HepG2 (cell line): ENCODE data around the gene MEAF6. TPM values are rescaled to one million over a fixed set of nuclear protein-coding genes. Genes with fewer than 3 reads are reported as not detected.

ENCODE experiments used
- ATAC-seq: fragments of 200-7000 bp; cut with Tn5 transposase; 3 replicates; pipeline ENCODE4 v1.9.1; 2020; ENCODE audit warnings: mild to moderate bottlenecking, moderate library complexity
- BruUV-seq: library from RNA; stranded (reverse); fragments of 400-500 nt; replicated peaks from 2 replicates; lab custom pipeline; 2021; lab: Mats Ljungman, UMichigan
- CTCF ChIA-PET: fragments of 300-600 bp; formaldehyde crosslinking; extraction: SDS; loops from one replicate; lab custom pipeline; 2021; ENCODE audit warnings: low total read pairs, inconsistent platforms, low intra/inter-chr PET ratio; lab: Yijun Ruan, JAX
- POLR2A ChIA-PET: fragments of 350-600 bp; sonication (Branson Sonifier 250); formaldehyde crosslinking; loops from one replicate; lab custom pipeline; 2020; ENCODE audit warnings: antibody characterized with exemption, inconsistent platforms; lab: Yijun Ruan, JAX
- DNase-seq: peaks from one replicate; pipeline ENCODE4 v3.0.0-alpha.2; 2015; ENCODE audit warnings: low spot score
- FAIRE-seq: peaks from 3 replicates; lab custom pipeline; 2011; peaks lifted over from hg19 to GRCh38; lab: Jason Lieb, UNC
- H2AFZ ChIP-seq: one replicate; pipeline ENCODE4 v1.6.1; 2011; ENCODE audit warnings: low read length, inconsistent platforms
- H3K27ac ChIP-seq: fragments of 300-600 bp; 3 replicates; pipeline ENCODE4 v1.8.0; 2011; ENCODE audit warnings: mixed run types, mild to moderate bottlenecking, mixed read lengths, low read length, inconsistent platforms; ENCODE audit not compliant: insufficient read depth; ENCODE audit errors: extremely low read length
- H3K27me3 ChIP-seq, 2 experiments: fragments of 200-600 bp in 1 of 2; 2 replicates in 1 of 2; 3 replicates in 1 of 2; pipeline versions ENCODE4 v1.6.0 to v1.8.0; 2011; ENCODE audit warnings: low read length in 2 of 2, mild to moderate bottlenecking in 2 of 2, moderate library complexity in 2 of 2, inconsistent platforms in 1 of 2; ENCODE audit not compliant: insufficient read depth in 2 of 2, control insufficient read depth in 1 of 2
- H3K36me3 ChIP-seq, 2 experiments: fragments of 200-600 bp in 1 of 2; replicated peaks in 1 of 2; 2 replicates in 1 of 2; 3 replicates in 1 of 2; pipeline versions ENCODE4 v1.5.1 to v1.8.0; 2011; ENCODE audit warnings: low read length in 2 of 2, inconsistent platforms in 1 of 2; ENCODE audit not compliant: insufficient read depth in 2 of 2, control insufficient read depth in 1 of 2
- H3K4me1 ChIP-seq: 2 replicates; pipeline ENCODE4 v1.5.1; 2012; ENCODE audit warnings: low read length, inconsistent platforms; ENCODE audit not compliant: insufficient read depth
- H3K4me2 ChIP-seq: 2 replicates; pipeline ENCODE4 v1.6.0; 2011; ENCODE audit warnings: low read depth, low read length, inconsistent platforms
- H3K4me3 ChIP-seq, 3 experiments: fragments of 200-600 bp in 1 of 3; sonication (generic), shearing (Covaris generic) in 1 of 3; replicated peaks in 1 of 3; 2 replicates each; pipeline ENCODE4 v1.5.1; 2011 to 2016; ENCODE audit warnings: low read length in 3 of 3, inconsistent platforms in 2 of 3, low read depth in 2 of 3, mild to moderate bottlenecking in 2 of 3, control low read depth in 1 of 3, mixed read lengths in 1 of 3; ENCODE audit not compliant: insufficient read depth in 1 of 3
- H3K79me2 ChIP-seq: one replicate; pipeline ENCODE4 v1.6.1; 2011; ENCODE audit warnings: low read length, inconsistent platforms; ENCODE audit not compliant: insufficient read depth
- H3K9ac ChIP-seq: 2 replicates; pipeline ENCODE4 v1.6.0; 2011; ENCODE audit warnings: mild to moderate bottlenecking, low read depth, low read length, inconsistent platforms; ENCODE audit not compliant: insufficient read depth
- H3K9me3 ChIP-seq: 2 replicates; pipeline ENCODE4 v1.5.1; 2012; ENCODE audit warnings: mild to moderate bottlenecking, low read length
- H4K20me1 ChIP-seq: 2 replicates; pipeline ENCODE4 v1.6.0; 2011; ENCODE audit warnings: inconsistent platforms, mild to moderate bottlenecking, low read length, moderate library complexity; ENCODE audit not compliant: insufficient read depth
- ASH2L ChIP-seq: fragments of 300-600, 200-600 bp; sonication (generic); IDR thresholded peaks from 2 replicates; pipeline ENCODE4 v1.7.0; 2017; ENCODE audit warnings: low read depth, mild to moderate bottlenecking, moderate library complexity, mixed read lengths, low read length; ENCODE audit not compliant: insufficient read length
- HIVEP1 ChIP-seq: sonication (generic); formaldehyde crosslinking; IDR thresholded peaks from 2 replicates; pipeline ENCODE4 v1.4.0; 2020; ENCODE audit warnings: mild to moderate bottlenecking, missing genetic modification reagents
- JUNB ChIP-seq: sonication (generic); formaldehyde crosslinking; IDR thresholded peaks from 2 replicates; pipeline ENCODE4 v1.8.0; 2022; ENCODE audit warnings: missing genetic modification reagents, mild to moderate bottlenecking, borderline replicate concordance
- KAT8 ChIP-seq: IDR thresholded peaks from 2 replicates; pipeline ENCODE4 v1.6.1; 2016; ENCODE audit warnings: missing genetic modification reagents, missing compliant biosample characterization
- KMT2A ChIP-seq: sonication (generic); formaldehyde crosslinking; IDR thresholded peaks from 2 replicates; pipeline ENCODE4 v1.4.0; 2020; ENCODE audit warnings: missing genetic modification reagents
- RNF2 ChIP-seq: fragments of 450-650 bp; conservative IDR thresholded peaks from 2 replicates; pipeline ENCODE4 v1.6.1; 2016; ENCODE audit warnings: low read depth
- ZBTB42 ChIP-seq: sonication (generic); formaldehyde crosslinking; IDR thresholded peaks from 2 replicates; pipeline ENCODE4 v1.5.0; 2020; ENCODE audit warnings: mild to moderate bottlenecking, missing genetic modification reagents
- ZNF180 ChIP-seq: sonication (generic); formaldehyde crosslinking; IDR thresholded peaks from 2 replicates; pipeline ENCODE4 v1.4.0; 2020; ENCODE audit warnings: low read depth, missing genetic modification reagents, borderline replicate concordance
- WGBS: methylation state at CpG from one replicate; pipeline ENCODE4 v1.1.6; 2017; ENCODE audit warnings: low lambda C conversion rate; 5-methylcytosine and 5-hydroxymethylcytosine counted together
- in situ Hi-C: cut with HindIII; loops from 2 replicates; pipeline ENCODE4 v1.10.0; 2017; ENCODE audit warnings: low pct_unique_long_range_greater_than_20kb; ENCODE audit not compliant: extremely low pct_ligation_motif_present
- intact Hi-C: fragments of 100-400 bp; cut with micrococcal nuclease; formaldehyde crosslinking; loops from one replicate; pipeline ENCODE4 v1.10.0; 2022; ENCODE audit not compliant: unreplicated experiment
- polyA plus RNA-seq, 8 experiments: library from polyadenylated mRNA; depleted of rRNA in 3 of 8; stranded (reverse) in 7 of 8; unstranded in 1 of 8; fragments of >200 nt; fragmentation: Illumina TruSeq in 4 of 8; extraction: Trizol in 4 of 8; gene quantifications; 2 replicates each; pipeline versions ENCODE4 v1.2.1 to v1.2.3, GENCODE V29; 2011 to 2016; ENCODE audit warnings: low read depth in 4 of 8, missing spikeins in 1 of 8, mixed read lengths in 1 of 8; ENCODE audit not compliant: insufficient read depth in 1 of 8
- total RNA-seq, 5 experiments: library from RNA; depleted of rRNA; stranded (reverse); fragments of >200 nt; fragmentation: Illumina TruSeq; extraction: Trizol; gene quantifications; 2 replicates each; pipeline ENCODE4 v1.2.3, GENCODE V29; 2016; ENCODE audit warnings: low read depth in 1 of 5
- TF ChIP-seq, protein P1 (sequence below): sonication (generic); formaldehyde crosslinking; IDR thresholded peaks from 2 replicates; pipeline ENCODE4 v1.8.0; 2022; ENCODE audit warnings: mild to moderate bottlenecking, missing genetic modification reagents
- TF ChIP-seq, protein P2 (sequence below): sonication (generic); formaldehyde crosslinking; IDR thresholded peaks from 2 replicates; pipeline ENCODE4 v1.4.0; 2020; ENCODE audit warnings: missing genetic modification reagents, low read depth, mild to moderate bottlenecking, borderline replicate concordance
- TF ChIP-seq, protein P3 (sequence below): sonication (generic); formaldehyde crosslinking; IDR thresholded peaks from 2 replicates; pipeline ENCODE4 v1.4.0; 2020; ENCODE audit warnings: low read depth, mild to moderate bottlenecking, missing genetic modification reagents

The MEAF6 gene
- total and polyA plus RNA-seq, 2 of the 13 experiments (the other 11 are each of a cell fraction or from before 2014, with no cell fraction given): 29.5 to 45.6 TPM

DNA sequence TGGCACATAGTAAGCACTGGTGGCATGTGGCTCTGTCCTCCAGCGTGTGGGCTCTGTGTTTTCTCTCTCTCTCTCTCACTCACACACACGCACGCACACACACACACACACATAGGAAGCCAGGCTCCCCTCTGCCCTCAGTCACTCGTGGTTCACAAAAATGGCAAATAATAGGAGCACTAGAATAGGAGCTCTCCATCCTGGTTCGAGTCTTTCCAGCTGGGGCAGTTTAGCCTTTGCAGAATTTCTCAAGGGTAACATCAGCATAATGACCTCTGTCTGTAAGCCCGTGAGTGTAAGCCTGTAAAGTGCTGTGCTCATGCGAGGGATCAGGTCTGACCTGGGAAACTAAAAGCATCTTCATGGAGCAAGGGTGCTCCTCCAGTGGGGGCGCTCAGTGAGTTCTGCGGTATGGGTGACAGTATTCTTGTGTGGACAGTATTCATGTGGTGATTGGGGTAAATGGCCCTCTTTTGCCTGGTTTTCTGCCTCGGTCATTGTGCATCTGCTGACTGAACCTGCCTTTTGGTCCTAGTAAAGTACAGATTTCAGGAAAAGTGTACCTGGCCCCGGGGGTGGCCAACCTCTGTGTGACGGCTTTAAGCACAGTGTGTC is 41.0 kb downstream of the MEAF6 start (continued):
- TF ChIP-seq, protein P1, sequence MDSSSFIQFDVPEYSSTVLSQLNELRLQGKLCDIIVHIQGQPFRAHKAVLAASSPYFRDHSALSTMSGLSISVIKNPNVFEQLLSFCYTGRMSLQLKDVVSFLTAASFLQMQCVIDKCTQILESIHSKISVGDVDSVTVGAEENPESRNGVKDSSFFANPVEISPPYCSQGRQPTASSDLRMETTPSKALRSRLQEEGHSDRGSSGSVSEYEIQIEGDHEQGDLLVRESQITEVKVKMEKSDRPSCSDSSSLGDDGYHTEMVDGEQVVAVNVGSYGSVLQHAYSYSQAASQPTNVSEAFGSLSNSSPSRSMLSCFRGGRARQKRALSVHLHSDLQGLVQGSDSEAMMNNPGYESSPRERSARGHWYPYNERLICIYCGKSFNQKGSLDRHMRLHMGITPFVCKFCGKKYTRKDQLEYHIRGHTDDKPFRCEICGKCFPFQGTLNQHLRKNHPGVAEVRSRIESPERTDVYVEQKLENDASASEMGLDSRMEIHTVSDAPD (CRISPR knock-in tag): peak; percentile 58; the same call in 1 of the 2 replicates
- TF ChIP-seq, protein P2, sequence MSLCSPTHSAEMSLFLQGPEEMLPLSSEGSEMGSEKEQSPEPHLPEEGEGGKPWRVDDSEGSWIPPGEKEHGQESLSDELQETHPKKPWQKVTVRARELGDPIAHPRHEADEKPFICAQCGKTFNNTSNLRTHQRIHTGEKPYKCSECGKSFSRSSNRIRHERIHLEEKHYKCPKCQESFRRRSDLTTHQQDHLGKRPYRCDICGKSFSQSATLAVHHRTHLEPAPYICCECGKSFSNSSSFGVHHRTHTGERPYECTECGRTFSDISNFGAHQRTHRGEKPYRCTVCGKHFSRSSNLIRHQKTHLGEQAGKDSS (CRISPR knock-in tag): peak; percentile 70; the same call in 1 of the 2 replicates
- TF ChIP-seq KAT8 (0 out of 2 replicates have a peak, but pooled peaks have one; percentile 7), KMT2A (no peak)

DNA sequence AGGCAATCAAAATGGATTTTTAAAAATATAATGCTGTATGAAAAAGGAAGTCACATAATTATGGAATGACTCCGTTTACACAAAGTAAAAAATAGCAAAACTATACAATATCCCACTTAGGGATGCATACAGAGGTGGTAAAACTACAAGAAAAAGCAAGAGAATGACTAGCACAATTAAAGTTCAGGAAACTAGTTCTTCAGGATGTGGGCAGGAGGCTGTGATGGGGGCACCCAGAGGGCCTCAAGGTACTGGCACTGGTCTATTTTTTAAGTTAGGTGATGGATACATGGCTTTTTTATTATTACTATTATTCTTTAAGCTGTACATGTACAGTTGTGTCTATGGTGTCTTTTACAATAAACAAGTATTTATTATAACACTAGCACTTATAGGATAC is 41.6 kb downstream of the MEAF6 start:
- H3K27ac ChIP-seq: no peak overlapping the region
- H4K20me1 ChIP-seq: peaks cover 17% of the 10 kb centered on the region; the same call in 1 of the 2 replicates
- ChIA-PET CTCF (no interaction called here), POLR2A (no interaction called here)
- no peaks in the 10 kb centered on the region for H3K9me3 ChIP-seq
- TF ChIP-seq ASH2L (no peak), HIVEP1 (no peak), JUNB (no peak), RNF2 (no peak), ZNF180 (CRISPR knock-in tag) (no peak), ZBTB42 (no peak)
- TF ChIP-seq, protein P3, sequence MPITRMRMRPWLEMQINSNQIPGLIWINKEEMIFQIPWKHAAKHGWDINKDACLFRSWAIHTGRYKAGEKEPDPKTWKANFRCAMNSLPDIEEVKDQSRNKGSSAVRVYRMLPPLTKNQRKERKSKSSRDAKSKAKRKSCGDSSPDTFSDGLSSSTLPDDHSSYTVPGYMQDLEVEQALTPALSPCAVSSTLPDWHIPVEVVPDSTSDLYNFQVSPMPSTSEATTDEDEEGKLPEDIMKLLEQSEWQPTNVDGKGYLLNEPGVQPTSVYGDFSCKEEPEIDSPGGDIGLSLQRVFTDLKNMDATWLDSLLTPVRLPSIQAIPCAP (CRISPR knock-in tag): no peak
- peaks cover 34% of the 10 kb centered on the region for H3K79me2 ChIP-seq
- FAIRE-seq (no peak), ATAC-seq (no peak), DNase-seq (no peak)
- H3K4me3 ChIP-seq: no peak overlapping the region; a peak in 1 of 6 replicates
- intact Hi-C loops: loop anchor here (10.0 kb wide), 1 partner anchor 222 kb away; the partner anchor contains the start of gene CDCA8
- H2AFZ ChIP-seq: no peak overlapping the region
- H3K36me3 ChIP-seq: no peaks in the 10 kb centered on the region; a peak in 1 of 5 replicates
- no peaks in the 10 kb centered on the region; a peak in 1 of 5 replicates for H3K27me3 ChIP-seq
- BruUV-seq: no TSS peak
- H3K9ac ChIP-seq: no peak overlapping the region
- H3K4me2 ChIP-seq: peak overlapping the region; percentile 97; the same call in 1 of the 2 replicates
- 95% methylated on average over 1 of the region's 1 CpG for WGBS
- in situ Hi-C loops: no loop called here
- peaks cover 70% of the 10 kb centered on the region for H3K4me1 ChIP-seq
